Endothelial cell of umbilical vein (primary cell): ENCODE data around the gene SFSWAP. TPM values are rescaled to one million over a fixed set of nuclear protein-coding genes. Genes with fewer than 3 reads are reported as not detected.

Experiments used
- BruUV-seq: library from RNA; stranded (reverse); fragments of 400-500 nt; replicated peaks from 2 replicates; lab custom pipeline; 2021; lab: Mats Ljungman, UMichigan
- CTCF ChIA-PET: fragments of 300-600, 350-600 bp; sonication (Branson Sonifier 250); formaldehyde crosslinking; loops from one replicate; lab custom pipeline; 2021; ENCODE audit warnings: antibody characterized with exemption, inconsistent platforms; lab: Charles Lee
- POLR2A ChIA-PET: fragments of 300-600, 350-600 bp; sonication (Branson Sonifier 250); formaldehyde crosslinking; loops from one replicate; lab custom pipeline; 2021; ENCODE audit warnings: antibody characterized with exemption, inconsistent platforms; lab: Charles Lee
- DNase-seq: peaks from one replicate; pipeline ENCODE4 v3.0.0-alpha.2; 2011; ENCODE audit warnings: low read depth, low spot score
- FAIRE-seq: peaks from 2 replicates; lab custom pipeline; 2011; peaks lifted over from hg19 to GRCh38; lab: Jason Lieb, UNC
- H2AFZ ChIP-seq: 2 replicates; pipeline ENCODE4 v1.6.0; 2012; ENCODE audit warnings: low read depth, low read length, control low read depth, inconsistent platforms
- H3K27ac ChIP-seq: 2 replicates; pipeline ENCODE4 v1.5.1; 2011; ENCODE audit warnings: low read depth, mild to moderate bottlenecking, control low read depth, low read length, moderate library complexity; ENCODE audit not compliant: insufficient read depth
- H3K27me3 ChIP-seq, 2 experiments: 2 replicates each; pipeline versions ENCODE4 v1.6.0 to v1.6.1; 2011; ENCODE audit warnings: low read length in 2 of 2, mixed read lengths in 1 of 2; ENCODE audit not compliant: control insufficient read depth in 2 of 2, insufficient read depth in 2 of 2
- H3K36me3 ChIP-seq, 2 experiments: 2 replicates in 1 of 2; 3 replicates in 1 of 2; pipeline ENCODE4 v1.5.1; 2011; ENCODE audit warnings: low read length in 2 of 2, mild to moderate bottlenecking in 1 of 2, moderate library complexity in 1 of 2; ENCODE audit not compliant: control insufficient read depth in 2 of 2, insufficient read depth in 2 of 2; ENCODE audit errors: extremely low read depth in 1 of 2
- H3K4me1 ChIP-seq: 3 replicates; pipeline ENCODE4 v1.5.1; 2011; ENCODE audit warnings: mild to moderate bottlenecking, low read length; ENCODE audit not compliant: control insufficient read depth, insufficient read depth; ENCODE audit errors: extremely low read depth
- H3K4me2 ChIP-seq: 2 replicates; pipeline ENCODE4 v1.6.1; 2011; ENCODE audit warnings: low read length, control low read depth, mixed read lengths; ENCODE audit not compliant: insufficient read depth
- H3K4me3 ChIP-seq, 3 experiments: fragments of 200-600 bp in 1 of 3; sonication (generic), shearing (Covaris generic) in 1 of 3; replicated peaks in 1 of 3; 2 replicates each; pipeline ENCODE4 v1.5.1; 2011 to 2016; ENCODE audit warnings: control low read depth in 3 of 3, low read length in 3 of 3, mild to moderate bottlenecking in 2 of 3, inconsistent platforms in 1 of 3, low read depth in 1 of 3, moderate library complexity in 1 of 3; ENCODE audit not compliant: insufficient read depth in 1 of 3
- H3K79me2 ChIP-seq: 2 replicates; pipeline ENCODE4 v1.6.0; 2012; ENCODE audit warnings: low read length, inconsistent platforms; ENCODE audit not compliant: control insufficient read depth, insufficient read depth
- H3K9ac ChIP-seq: replicated peaks from 2 replicates; pipeline ENCODE3; 2011; ENCODE audit warnings: low read length, control low read depth; ENCODE audit not compliant: insufficient read depth; ENCODE audit errors: extremely low read depth
- H3K9me1 ChIP-seq: replicated peaks from 3 replicates; pipeline ENCODE4 v1.6.0; 2011; ENCODE audit warnings: mild to moderate bottlenecking, low read length; ENCODE audit not compliant: control insufficient read depth, insufficient read depth; ENCODE audit errors: extremely low read depth
- H3K9me3 ChIP-seq: replicated peaks from 2 replicates; pipeline ENCODE4 v1.5.1; 2012; ENCODE audit warnings: low read length, inconsistent platforms; ENCODE audit not compliant: control insufficient read depth, insufficient read depth
- H4K20me1 ChIP-seq: replicated peaks from 2 replicates; pipeline ENCODE3; 2011; ENCODE audit warnings: mild to moderate bottlenecking, low read length; ENCODE audit not compliant: control insufficient read depth, insufficient read depth; ENCODE audit errors: extremely low read depth
- EZH2 ChIP-seq: IDR thresholded peaks from 2 replicates; pipeline ENCODE4 v1.6.1; 2012; ENCODE audit warnings: borderline replicate concordance, low read depth, mild to moderate bottlenecking, moderate library complexity, low read length, inconsistent platforms; ENCODE audit not compliant: severe bottlenecking
- FOS ChIP-seq: IDR thresholded peaks from 2 replicates; pipeline ENCODE4 v1.6.1; 2011; ENCODE audit warnings: mild to moderate bottlenecking, low read length, moderate library complexity, borderline replicate concordance; ENCODE audit not compliant: insufficient read depth
- GATA2 ChIP-seq: IDR thresholded peaks from 2 replicates; pipeline ENCODE4 v1.7.0; 2011; ENCODE audit warnings: low read depth, mild to moderate bottlenecking, moderate library complexity, mixed read lengths, low read length; ENCODE audit not compliant: insufficient read length, insufficient read depth
- JUN ChIP-seq: IDR thresholded peaks from 2 replicates; pipeline ENCODE4 v1.6.1; 2011; ENCODE audit warnings: borderline replicate concordance, low read depth; ENCODE audit not compliant: insufficient read length, insufficient read depth
- MYC ChIP-seq: IDR thresholded peaks from one replicate; pipeline ENCODE4 v1.6.1; 2011; ENCODE audit warnings: mild to moderate bottlenecking, low read depth, low read length
- POLR2AphosphoS5 ChIP-seq: IDR thresholded peaks from 2 replicates; pipeline ENCODE4 v1.6.1; 2012; ENCODE audit warnings: low read depth, mild to moderate bottlenecking, control low read depth, low read length, moderate library complexity; ENCODE audit not compliant: insufficient read depth
- dilution Hi-C: fragments of 300-500 bp; cut with MboI; formaldehyde crosslinking; loops from one replicate; pipeline ENCODE4 v1.15.0; 2019; ENCODE audit warnings: low sequenced_read_pairs; ENCODE audit not compliant: extremely low pct_ligation_motif_present
- intact Hi-C: fragments of 100-400 bp; cut with micrococcal nuclease; formaldehyde crosslinking; loops from one replicate; pipeline ENCODE4 v1.10.0; 2022
- polyA plus RNA-seq, 4 experiments: library from polyadenylated mRNA; depleted of rRNA in 3 of 4; stranded (reverse) in 3 of 4; unstranded in 1 of 4; fragments of >200 nt; gene quantifications; 2 replicates each; pipeline versions ENCODE4 v1.2.1 to v1.2.3, GENCODE V29; 2011 to 2012; ENCODE audit warnings: missing spikeins in 1 of 4
- total RNA-seq: library from RNA; stranded (reverse); gene quantifications from 2 replicates; pipeline ENCODE4 v1.2.3, GENCODE V29; 2021
- TF ChIP-seq, protein P1 (sequence below): IDR thresholded peaks from 2 replicates; pipeline ENCODE4 v1.6.1; 2011; ENCODE audit not compliant: insufficient read depth, insufficient read length

The SFSWAP gene
- total and polyA plus RNA-seq, 2 donors (not counting 3 experiments of a cell fraction or from before 2014, with no cell fraction given), result 38.1 to 53.3 TPM

DNA sequence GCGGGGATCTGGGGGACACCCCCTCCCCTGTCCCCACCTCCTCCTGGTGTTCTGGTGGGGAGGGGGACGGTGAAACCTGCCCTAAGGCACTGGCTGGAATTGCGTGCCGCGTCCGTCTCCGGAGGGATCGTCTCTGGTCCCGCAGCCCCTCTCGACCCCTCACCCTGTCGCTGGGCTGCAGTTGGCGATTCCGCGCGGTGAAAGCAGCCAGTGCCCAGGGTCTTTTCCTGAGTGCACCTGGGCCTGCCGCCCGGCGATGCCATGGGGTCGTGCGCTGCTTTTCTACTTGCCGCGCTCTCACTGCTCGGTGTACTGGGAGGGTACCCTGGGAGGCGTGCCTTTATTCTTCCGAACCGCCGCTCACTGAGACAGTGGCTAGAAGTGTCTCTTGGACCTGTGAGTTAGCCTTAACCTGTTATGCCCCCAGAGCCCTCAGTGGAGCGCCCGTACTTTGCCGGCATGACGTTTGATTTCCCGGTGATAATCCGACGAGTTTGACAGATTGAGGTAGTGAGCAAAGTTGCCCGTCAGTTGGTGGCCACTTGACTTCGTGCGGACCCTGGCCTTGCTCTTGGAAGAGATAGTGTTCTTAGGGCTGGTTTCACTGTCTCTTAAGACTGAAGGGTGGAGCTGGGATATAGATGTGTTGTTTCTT lies 788 bp downstream of the SFSWAP start:
- no peak overlapping the region for H2AFZ ChIP-seq
- dilution Hi-C loops, result no loop called here

DNA sequence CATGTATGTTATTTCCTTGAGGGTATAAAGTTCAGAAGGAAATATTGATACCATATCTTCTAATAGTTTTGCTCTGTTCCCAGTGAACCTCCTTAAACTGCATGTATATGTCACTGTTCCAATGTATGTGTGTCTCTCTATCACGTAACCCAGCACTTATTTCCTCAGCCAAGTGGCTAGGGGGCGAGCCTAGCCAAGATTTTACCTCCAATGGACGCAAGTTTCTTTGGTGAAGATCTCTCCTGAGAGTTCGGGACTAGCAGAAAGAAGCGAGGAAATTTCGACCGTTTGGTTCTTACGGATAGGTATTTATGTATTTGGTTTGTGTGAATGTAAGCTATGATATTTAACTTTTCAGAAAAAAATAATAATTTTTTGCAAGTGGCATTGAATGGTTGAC lies 2.5 kb downstream of the SFSWAP start:
- H2AFZ ChIP-seq, result no peak overlapping the region
- peaks cover 16% of the 10 kb centered on the region for H3K4me1 ChIP-seq
- no peaks in the 10 kb centered on the region for H3K9me1 ChIP-seq
- H3K79me2 ChIP-seq, result peaks cover 35% of the 10 kb centered on the region
- H3K27me3 ChIP-seq, result no peaks in the 10 kb centered on the region
- intact Hi-C loops, result loop anchor here (10.0 kb wide), 1 partner anchor 839 kb away; the partner anchor contains the start of gene RAN
- POLR2A ChIA-PET, result no interaction called here
- no peaks in the 10 kb centered on the region for H4K20me1 ChIP-seq
- TF ChIP-seq POLR2AphosphoS5 (no peak), FOS (no peak), JUN (no peak), EZH2 (no peak), GATA2 (no peak), MYC (no peak)
- TF ChIP-seq, protein P1, sequence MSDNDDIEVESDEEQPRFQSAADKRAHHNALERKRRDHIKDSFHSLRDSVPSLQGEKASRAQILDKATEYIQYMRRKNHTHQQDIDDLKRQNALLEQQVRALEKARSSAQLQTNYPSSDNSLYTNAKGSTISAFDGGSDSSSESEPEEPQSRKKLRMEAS, result no peak
- no peak overlapping the region for H3K27ac ChIP-seq
- H3K9ac ChIP-seq, result no peak overlapping the region
- H3K36me3 ChIP-seq, result peaks cover 9 to 30% of the 10 kb centered on the region in 2 experiments
- no peak for DNase-seq
- H3K4me2 ChIP-seq, result no peak overlapping the region
- CTCF ChIA-PET, result no interaction called here
- no peak for FAIRE-seq
- H3K4me3 ChIP-seq, result no peak overlapping the region
- no peaks in the 10 kb centered on the region for H3K9me3 ChIP-seq
- dilution Hi-C loops, result no loop called here
- BruUV-seq, result no TSS peak

More for the DNA sequence above, 788 bp downstream of the SFSWAP start:
- TF ChIP-seq MYC (no peak), FOS (no peak)
- Histone ChIP-seq H3K27me3 (no peaks in the 10 kb centered on the region), H3K79me2 (peaks cover 35% of the 10 kb centered on the region), H3K9ac (peak overlapping the region; percentile 99), H3K4me2 (peak overlapping the region; percentile 97), H3K4me3 (peak overlapping the region; percentile 56 to 81 (median 60)), H3K4me1 (peaks cover 16% of the 10 kb centered on the region), H3K36me3 (peaks cover 9 to 23% of the 10 kb centered on the region in 2 experiments), H3K9me3 (no peaks in the 10 kb centered on the region), H3K9me1 (no peaks in the 10 kb centered on the region), H3K27ac (peak overlapping the region; percentile 98), H4K20me1 (no peaks in the 10 kb centered on the region)
- DNase-seq (peak; percentile 9), FAIRE-seq (no peak)
- intact Hi-C loops, result loop anchor here (2.0 to 10.0 kb wide), 3 partner anchors 119 to 837 kb away; partner anchors contain the start of genes EP400 and RAN
- ChIA-PET CTCF (no interaction called here), POLR2A (no interaction called here)
- BruUV-seq, result no TSS peak
